Hematopoietic multipotent progenitor cell treated with erythropoietin and hydrocortisone succinate and interleukin-3 and kit ligand, for 15 days (in vitro differentiated cells): ENCODE measurements around the gene PHTF1.

Source experiments
- DNase-seq: peaks from one replicate; pipeline ENCODE4 v3.0.0-alpha.2; 2015; ENCODE audit warnings: low spot score

PHTF1 gene

DNA sequence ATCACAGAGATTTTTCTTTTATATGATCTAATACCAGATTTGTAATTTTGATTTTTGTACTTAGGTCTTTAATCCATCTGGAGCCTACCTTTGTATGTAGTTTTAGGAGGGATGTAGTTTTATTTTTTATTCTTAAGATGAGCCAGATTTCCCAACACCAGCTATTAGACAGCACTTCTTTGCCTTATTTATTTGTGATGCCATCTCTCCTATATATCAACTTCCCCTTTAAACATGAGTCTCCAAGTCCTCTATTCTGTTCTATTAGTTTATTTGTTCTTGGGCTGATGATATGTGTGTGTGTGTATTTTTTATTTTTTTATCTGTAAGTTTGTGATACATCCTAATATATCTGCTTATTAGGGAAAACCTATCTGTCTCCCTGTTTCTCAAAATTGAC lies 94.2 kb downstream of the PHTF1 start:
- DNase-seq: no peak

DNA sequence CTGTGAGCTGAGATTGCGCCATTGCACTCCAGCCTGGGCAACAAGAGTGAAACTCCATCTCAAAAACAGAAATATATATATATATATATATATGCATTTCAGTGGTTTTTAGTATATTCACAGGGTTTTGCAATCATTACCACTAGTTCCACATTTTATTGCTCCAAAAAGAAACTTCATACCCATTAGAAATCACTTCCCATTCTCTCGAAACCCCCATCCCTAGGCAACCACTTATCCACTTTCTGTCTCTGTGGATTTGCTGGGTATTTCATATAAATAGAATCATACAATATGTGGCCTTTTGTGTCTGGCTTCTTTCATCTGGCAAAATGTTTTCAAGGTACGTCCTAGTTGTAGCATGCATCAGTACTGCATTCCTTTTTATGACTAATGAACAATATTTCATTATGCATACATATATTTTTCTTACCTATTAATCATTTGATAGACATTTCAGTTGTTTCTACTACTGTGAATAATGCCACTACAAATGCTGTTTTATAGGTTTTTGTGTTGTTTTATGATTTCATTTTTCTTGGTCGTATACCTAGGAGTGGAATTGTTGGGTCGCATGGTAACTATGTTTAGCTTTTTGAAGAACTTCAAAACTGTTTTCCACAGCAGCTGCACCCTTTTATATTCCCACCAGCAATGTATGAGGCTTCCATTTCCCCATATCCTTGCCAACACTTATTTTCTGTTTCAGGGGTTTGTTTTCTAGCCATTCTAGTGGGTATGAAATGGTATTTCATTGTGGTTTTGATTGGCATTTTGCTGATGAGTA lies 95.9 kb downstream of the PHTF1 start:
- DNase-seq: no peak

DNA sequence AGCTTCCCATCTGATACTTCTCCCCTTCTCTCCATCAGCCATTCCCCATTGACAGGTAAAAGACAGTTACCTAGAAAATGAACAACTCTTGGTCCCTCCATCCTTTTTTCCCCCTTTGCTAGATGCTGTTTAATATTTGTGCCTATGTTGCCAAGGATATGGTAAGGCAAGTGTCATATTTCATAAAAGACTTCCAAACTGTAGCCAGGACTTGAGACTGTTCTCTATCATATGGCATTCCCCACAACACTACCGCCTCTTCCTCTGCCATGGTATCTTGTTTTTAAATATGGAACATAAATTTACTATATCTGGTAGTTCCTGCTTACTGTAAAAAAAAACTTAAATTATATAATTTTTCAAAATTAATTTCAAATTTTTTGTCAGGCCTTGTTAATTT lies 97.2 kb downstream of the PHTF1 start:
- no peak for DNase-seq

DNA sequence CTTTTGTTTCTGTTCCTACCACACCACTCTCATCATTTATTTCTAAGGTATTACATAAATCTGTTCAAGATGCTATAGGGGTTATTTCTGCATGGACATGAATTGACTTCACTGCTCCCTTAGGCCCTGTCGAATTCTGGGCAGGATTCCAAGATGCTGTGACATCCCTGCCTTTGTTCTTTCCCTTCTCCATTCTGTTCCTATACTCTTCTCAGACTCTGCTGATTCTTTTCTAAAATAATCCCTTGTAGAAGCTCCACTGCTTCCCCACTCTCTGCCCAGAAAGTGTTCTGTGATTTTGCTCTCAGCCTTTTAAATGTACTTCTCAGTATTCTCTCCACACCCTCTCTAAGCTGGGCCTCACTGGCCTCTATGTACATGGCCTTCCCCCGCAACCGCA lies 99.2 kb downstream of the PHTF1 start:
- no peak for DNase-seq

DNA sequence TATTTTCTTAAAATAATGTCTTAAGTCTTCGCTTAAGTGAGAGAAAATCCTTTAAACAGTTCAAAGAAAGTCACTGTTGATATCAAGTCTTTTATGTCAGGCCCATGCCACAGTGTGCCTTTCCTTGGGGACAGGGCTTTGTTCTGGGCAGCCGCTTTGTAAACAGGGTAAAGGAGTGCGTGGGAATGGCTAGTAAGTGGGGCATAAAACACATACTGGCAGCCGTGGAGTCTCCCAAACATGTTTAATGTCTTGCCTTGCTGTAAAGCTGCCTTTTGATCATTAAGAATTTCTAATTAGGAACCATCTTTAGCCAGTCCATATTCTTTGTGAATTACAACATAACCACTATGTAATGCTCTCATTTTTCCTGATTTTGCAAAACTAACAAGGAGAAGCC lies 99.7 kb downstream of the PHTF1 start:
- no peak for DNase-seq

DNA sequence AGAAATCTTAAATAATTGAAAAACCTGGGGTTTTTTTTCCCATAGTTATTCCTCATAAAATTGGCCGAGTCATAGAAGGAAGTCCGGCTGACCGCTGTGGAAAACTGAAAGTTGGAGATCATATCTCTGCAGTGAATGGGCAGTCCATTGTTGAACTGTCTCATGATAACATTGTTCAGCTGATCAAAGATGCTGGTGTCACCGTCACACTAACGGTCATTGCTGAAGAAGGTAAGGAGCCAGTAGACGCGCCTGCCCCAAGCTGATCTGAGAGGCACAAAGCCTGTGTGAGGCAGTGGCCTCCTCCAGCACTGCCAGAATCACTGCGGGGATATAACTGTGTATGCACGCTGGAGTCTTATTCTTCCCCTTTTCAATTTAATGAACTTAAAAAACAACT lies 100.3 kb downstream of the PHTF1 start:
- DNase-seq: no peak

- no peak for DNase-seq
Measured at GRCh38 chr1:113657556-113658063, 101.7 kb downstream of the PHTF1 start.

GRCh38 chr1:113657126-113657525 lies 102.2 kb downstream of the PHTF1 start:
- no peak for DNase-seq

DNA sequence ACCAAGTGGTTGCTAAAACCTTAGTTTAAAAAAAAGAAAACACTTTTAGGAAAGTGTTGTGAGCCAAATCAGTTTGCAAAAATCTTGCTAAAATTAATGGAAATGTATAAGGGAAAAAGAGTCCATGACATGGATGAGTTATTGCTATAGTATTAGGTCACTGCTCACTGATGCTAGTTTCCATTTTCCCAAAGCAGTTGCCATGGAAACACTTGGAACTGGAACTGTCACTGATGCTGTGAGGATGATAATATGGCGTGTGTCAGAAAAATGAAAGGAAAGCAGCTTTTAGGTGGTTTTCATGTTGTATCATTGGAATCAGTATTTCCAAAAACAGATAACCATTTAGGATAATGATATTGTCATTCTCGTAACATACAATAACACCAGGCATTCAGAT lies 104.4 kb downstream of the PHTF1 start:
- no peak for DNase-seq

GRCh38 chr1:113653741-113654140 lies 105.5 kb downstream of the PHTF1 start:
- DNase-seq: no peak

DNA sequence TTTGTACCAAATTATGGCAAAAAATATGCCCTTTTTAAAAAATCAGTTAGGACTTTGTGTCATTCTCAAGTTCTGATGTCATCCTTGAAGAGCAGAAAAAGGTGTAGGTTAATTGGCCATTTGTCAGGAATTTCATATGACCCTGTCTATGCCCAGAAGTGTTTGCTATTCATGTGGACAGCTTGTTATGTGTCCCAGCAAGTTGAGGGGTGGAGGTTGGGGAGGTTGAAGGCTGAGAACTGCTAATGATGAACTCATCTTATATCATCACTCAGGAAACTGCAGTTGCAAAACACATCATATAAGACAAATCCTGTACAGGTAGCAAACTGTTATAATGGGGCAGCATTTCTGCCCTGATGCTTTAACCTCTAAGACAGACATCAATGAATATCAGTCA lies 106.5 kb downstream of the PHTF1 start:
- no peak for DNase-seq

DNA sequence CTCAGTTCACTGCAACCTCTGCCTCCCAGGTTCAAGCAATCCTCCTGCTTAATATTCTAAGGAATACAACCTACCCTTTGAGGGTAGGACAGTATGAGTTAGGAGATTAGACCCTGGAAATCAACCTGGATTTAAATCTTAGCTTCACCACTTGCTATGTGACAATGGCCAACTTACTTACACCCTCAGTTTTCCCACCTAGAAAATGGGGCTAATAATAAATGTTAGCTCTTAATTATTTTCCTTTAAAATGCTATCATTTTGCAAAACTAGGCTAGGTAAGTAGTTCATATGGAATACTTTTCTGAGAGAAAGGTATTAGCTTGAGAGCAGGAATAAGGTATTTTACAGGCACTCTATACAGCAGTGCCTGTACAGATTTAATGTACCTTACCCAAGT lies 110.8 kb downstream of the PHTF1 start:
- no peak for DNase-seq

DNA sequence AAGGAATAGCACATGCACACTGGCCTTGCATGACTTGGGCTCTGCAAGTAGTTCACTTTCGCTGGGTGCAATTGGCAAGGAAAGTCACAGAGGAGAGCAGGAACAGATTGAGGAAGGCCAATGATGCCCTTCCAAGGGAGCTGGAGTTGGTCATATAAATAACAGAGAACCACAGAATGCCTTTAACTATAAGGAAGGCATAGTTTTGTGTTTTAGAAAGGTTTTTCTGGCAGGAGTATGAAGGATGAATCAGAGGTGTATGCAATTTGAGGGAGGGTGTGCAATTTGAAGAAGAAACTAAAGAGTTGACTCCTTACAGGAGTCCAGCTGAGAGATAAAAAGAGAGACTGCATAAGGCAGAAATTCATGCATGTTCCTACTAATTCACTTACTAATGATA lies 112.1 kb downstream of the PHTF1 start:
- DNase-seq: no peak
